ENCODE results near the gene NDST1. TPM values are rescaled to one million over a fixed set of nuclear protein-coding genes. Genes with fewer than 3 reads are reported as not detected.
A peak's percentile ranks its signal among the peaks of the same experiment; 100 is the strongest.

NDST1 gene
- total and polyA plus RNA-seq, 12 donors, result 14.8 to 86.1 (median 58.5) TPM

DNA sequence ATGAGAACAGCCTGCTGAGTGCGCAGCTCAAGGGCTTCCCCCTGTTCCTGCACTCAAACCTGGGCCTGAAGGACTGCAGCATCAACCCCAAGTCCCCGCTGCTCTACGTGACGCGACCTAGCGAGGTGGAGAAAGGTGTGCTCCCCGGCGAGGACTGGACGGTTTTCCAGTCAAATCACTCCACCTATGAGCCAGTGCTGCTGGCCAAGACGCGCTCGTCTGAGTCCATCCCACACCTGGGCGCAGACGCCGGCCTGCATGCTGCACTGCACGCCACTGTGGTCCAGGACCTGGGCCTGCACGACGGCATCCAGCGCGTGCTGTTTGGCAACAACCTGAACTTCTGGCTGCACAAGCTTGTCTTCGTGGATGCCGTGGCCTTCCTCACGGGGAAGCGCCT, 19.9 kb downstream of the NDST1 start:
- peaks cover 17 to 91% (median 58%) of the 10 kb centered on the region in 9 donors for H3K4me1 ChIP-seq
- no peak for DNase-seq
- TF ChIP-seq, protein P1, sequence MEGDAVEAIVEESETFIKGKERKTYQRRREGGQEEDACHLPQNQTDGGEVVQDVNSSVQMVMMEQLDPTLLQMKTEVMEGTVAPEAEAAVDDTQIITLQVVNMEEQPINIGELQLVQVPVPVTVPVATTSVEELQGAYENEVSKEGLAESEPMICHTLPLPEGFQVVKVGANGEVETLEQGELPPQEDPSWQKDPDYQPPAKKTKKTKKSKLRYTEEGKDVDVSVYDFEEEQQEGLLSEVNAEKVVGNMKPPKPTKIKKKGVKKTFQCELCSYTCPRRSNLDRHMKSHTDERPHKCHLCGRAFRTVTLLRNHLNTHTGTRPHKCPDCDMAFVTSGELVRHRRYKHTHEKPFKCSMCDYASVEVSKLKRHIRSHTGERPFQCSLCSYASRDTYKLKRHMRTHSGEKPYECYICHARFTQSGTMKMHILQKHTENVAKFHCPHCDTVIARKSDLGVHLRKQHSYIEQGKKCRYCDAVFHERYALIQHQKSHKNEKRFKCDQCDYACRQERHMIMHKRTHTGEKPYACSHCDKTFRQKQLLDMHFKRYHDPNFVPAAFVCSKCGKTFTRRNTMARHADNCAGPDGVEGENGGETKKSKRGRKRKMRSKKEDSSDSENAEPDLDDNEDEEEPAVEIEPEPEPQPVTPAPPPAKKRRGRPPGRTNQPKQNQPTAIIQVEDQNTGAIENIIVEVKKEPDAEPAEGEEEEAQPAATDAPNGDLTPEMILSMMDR (IDR thresholded peaks at IDR 0.05), result no peak
- intact Hi-C loops (cut with DNase I), result loop anchor here in 3 of 10 donors (5.0 to 10.0 kb wide), 2 partner anchors 63 to 66 kb away; no protein-coding TSS in a partner anchor
- WGBS, 2 donors, result 95 to 96% methylated on average over 24 of the region's 24 CpGs
- H3K4me3 ChIP-seq, result no peak overlapping the region
- ATAC-seq, result no peak
- no peaks in the 10 kb centered on the region for H3K27me3 ChIP-seq
- no peak overlapping the region for H3K27ac ChIP-seq
- peaks cover 0 to 76% (median 13%) of the 10 kb centered on the region in 9 donors for H3K36me3 ChIP-seq
- H3K9me3 ChIP-seq, result no peaks in the 10 kb centered on the region

DNA sequence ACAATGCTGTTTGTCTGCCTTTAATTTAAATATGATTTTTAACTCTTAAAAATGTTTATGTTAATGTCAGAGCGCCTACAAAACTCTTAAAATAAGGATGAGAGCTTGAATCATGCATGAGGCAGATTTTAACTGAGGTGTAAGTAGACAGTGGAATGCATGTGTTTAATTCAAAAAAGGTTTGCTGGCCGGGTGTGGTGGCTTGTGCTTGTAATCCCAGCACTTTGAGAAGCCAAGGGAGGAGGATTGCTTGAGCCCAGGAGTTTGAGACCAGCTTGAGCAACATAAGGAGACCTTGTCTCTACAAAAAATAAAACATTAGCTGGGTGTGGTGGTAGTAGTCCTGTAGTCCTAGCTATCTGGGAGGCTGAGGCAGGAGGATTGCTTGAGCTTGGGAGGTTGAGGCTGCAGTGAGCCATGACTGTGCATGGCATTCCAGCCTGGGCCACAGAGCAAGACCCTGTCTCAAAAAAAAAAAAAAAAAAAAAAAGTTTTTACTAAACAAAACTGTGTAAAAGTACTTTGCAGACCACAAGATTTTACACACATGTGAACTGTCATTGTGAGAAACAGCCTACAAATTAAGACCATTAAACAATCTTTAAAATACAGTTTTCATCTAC, 21.1 kb downstream of the NDST1 start:
- peaks cover 7 to 86% (median 49%) of the 10 kb centered on the region in 9 donors for H3K4me1 ChIP-seq
- no peaks in the 10 kb centered on the region for H3K27me3 ChIP-seq
- ATAC-seq (no peak), DNase-seq (no peak)
- H3K9me3 ChIP-seq, result no peaks in the 10 kb centered on the region
- TF ChIP-seq, protein P1 (IDR thresholded peaks at IDR 0.05), result no peak
- H3K4me3 ChIP-seq, result no peak overlapping the region
- peak overlapping the region in 5 of 10 donors; percentile 24 to 67 (median 45) for H3K27ac ChIP-seq
- intact Hi-C loops (cut with DNase I), result loop anchor here in 3 of 10 donors (5.0 to 10.0 kb wide), 2 partner anchors 64 to 67 kb away; no protein-coding TSS in a partner anchor
- peaks cover 0 to 80% (median 23%) of the 10 kb centered on the region in 9 donors for H3K36me3 ChIP-seq
- WGBS, 2 donors, result 74 to 80% methylated on average over 2 of the region's 2 CpGs

DNA sequence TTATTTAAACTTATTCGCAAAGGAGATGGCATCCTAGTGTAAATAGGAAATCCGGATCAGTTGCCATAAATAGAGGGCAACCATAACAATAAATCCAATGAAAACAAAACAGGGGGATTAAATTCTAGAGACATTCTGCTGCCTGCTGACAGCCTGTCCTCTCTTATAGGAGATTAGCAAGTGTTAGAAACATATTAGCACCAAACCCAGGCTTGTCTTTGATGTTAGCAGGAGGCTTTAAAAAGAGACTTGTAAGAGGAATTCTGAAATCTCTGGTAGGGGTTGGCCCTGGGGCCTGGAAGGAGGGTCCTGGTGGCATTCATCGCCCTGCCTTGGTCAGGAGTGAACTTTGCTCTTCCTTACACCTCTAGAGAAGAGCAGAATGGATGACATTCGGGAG, 21.6 kb downstream of the NDST1 start:
- H3K9me3 ChIP-seq, result no peaks in the 10 kb centered on the region
- no peak for ATAC-seq
- TF ChIP-seq, protein P1 (IDR thresholded peaks at IDR 0.05), result no peak
- 36 to 53% methylated on average over 4 of the region's 4 CpGs for WGBS, 2 donors
- H3K36me3 ChIP-seq, result peaks cover 0 to 81% (median 28%) of the 10 kb centered on the region in 9 donors
- H3K4me3 ChIP-seq, result no peak overlapping the region
- DNase-seq, result no peak
- H3K27me3 ChIP-seq, result no peaks in the 10 kb centered on the region
- H3K27ac ChIP-seq, result peak overlapping the region in 8 of 10 donors; percentile 17 to 67 (median 27)
- intact Hi-C loops (cut with DNase I), result loop anchor here in 3 of 10 donors (5.0 to 10.0 kb wide), 2 partner anchors 65 to 67 kb away; no protein-coding TSS in a partner anchor
- peaks cover 7 to 80% (median 44%) of the 10 kb centered on the region in 9 donors for H3K4me1 ChIP-seq

DNA sequence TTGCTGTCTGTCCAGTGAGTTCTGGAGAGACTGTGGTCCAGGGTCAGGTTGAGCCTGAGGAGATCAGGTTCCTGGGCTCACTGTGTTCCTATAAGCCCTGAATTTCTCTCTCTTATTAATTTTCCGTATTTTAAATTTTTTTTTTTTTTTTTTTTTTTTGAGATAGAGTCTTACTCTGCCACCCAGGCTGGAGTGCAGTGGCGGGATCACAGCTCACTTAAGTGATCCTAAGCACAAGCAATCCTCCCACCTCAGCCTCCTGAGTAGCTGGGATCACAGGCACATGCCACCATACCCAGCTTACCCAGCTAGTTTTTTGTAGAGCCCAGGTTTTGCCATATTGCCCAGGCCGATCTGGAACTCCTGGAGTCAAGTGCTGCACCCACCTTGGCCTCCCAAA, 22.5 kb downstream of the NDST1 start:
- TF ChIP-seq, protein P1 (IDR thresholded peaks at IDR 0.05), result no peak

More for the DNA sequence above, 22.5 kb downstream of the NDST1 start:
- 83 to 91% methylated on average over 3 of the region's 3 CpGs for WGBS, 2 donors
- Histone ChIP-seq H3K27me3 (no peaks in the 10 kb centered on the region), H3K36me3 (peaks cover 0 to 82% (median 36%) of the 10 kb centered on the region in 9 donors), H3K4me3 (no peak overlapping the region), H3K9me3 (no peaks in the 10 kb centered on the region), H3K4me1 (peaks cover 2 to 72% (median 39%) of the 10 kb centered on the region in 9 donors), H3K27ac (peak overlapping the region in 5 of 10 donors; percentile 3 to 67 (median 26))
- intact Hi-C loops (cut with DNase I), result loop anchor here in 1 of 10 donors (10.0 kb wide), 1 partner anchor 356 kb away; no protein-coding TSS in a partner anchor
- ATAC-seq (no peak), DNase-seq (no peak)

Measured in heart right ventricle (tissue), 16 donors.